Melanocyte of skin (primary cell): ENCODE results near the gene IRF5. TPM values are rescaled to one million over a fixed set of nuclear protein-coding genes. Genes with fewer than 3 reads are reported as not detected.

ENCODE experiments used
- small RNA-seq, 2 donors: library from RNA; depleted of rRNA; stranded (forward); fragments of <200 nt; gene quantifications; one replicate each; pipeline ENCODE3, GENCODE V24; 2012
- total RNA-seq, 2 donors: library from RNA; depleted of rRNA; stranded (reverse); fragments of >200 nt; gene quantifications; 2 replicates each; pipeline ENCODE4 v1.2.3, GENCODE V29; 2012

Gene IRF5
- 1 to 10 TPM; 1.4 to 2.0 TPM for total RNA-seq

GRCh38 chr7:128937647-128938543 is at the start of gene IRF5:
TSS of gene IRF5 (plus strand) at chr7:128937927. CDS start at chr7:128942082, 4,155 bp downstream.

GRCh38 chr7:128910569-128910945 is 27.2 kb upstream of the IRF5 start, which contains the start of gene KCP:
TSS of gene KCP (minus strand) at chr7:128910709. CDS start at chr7:128910676, 33 bp downstream.

Small RNA genes within 50 kb of the gene (small RNA-seq; reads per million reads assigned to genes)
- 0 reads per million in 2 donors for gene RN7SL306P

Other genes with a start within 250 kb of the IRF5 start
- gene CALU, start 198.6 kb upstream of the IRF5 start, total RNA-seq = 100 to 1,000 TPM; 243 to 352 TPM
- gene OPN1SW, start 162.1 kb upstream of the IRF5 start, total RNA-seq = not detected
- gene CCDC136, start 146.0 kb upstream of the IRF5 start, total RNA-seq = 1 to 10 TPM; 3.1 to 8.0 TPM
- gene FLNC, start 107.5 kb upstream of the IRF5 start, total RNA-seq = under 1 TPM; under 0.01 TPM
- gene ATP6V1F, start 75.1 kb upstream of the IRF5 start, total RNA-seq = 100 to 1,000 TPM; 185 to 189 TPM
- gene KCP, start 27.2 kb upstream of the IRF5 start, total RNA-seq = 1 to 10 TPM in 1 of 2 donors, under 1 TPM in 1; 0.67 to 1.0 TPM
- 10 to 100 TPM; 54.4 to 66.9 TPM for gene TNPO3, start 117.2 kb downstream of the IRF5 start, total RNA-seq
- gene TSPAN33, start 206.8 kb downstream of the IRF5 start, total RNA-seq = 1 to 10 TPM; 3.1 to 9.3 TPM